ENCODE data around the gene SMOC1. TPM values are rescaled to one million over a fixed set of nuclear protein-coding genes. Genes with fewer than 3 reads are reported as not detected.

Gene SMOC1
- polyA plus RNA-seq, 3 donors: not detected

DNA sequence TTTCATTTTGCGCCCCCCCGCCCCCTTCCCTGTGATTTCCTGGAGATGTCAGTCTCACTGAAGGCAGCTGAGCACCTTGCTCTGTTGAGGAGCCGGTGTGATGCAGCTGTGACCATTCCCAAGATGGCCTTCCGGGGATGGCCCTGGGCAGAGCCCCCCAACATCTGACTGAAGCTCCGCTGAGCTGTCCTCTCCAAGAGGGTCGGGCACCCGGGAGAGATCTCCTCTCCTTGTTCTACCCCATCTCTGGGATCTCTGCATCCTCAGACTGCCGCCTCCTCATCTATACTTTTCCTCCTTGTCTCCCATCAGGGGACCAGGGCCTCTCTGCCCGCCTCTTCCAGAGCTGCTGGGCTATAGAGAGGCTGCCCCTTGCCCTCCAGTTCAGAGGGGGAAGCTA, 965 bp upstream of the SMOC1 start:
- H3K4me3 Mint-ChIP-seq: peak overlapping the region in 1 of 2 donors; percentile 76

DNA sequence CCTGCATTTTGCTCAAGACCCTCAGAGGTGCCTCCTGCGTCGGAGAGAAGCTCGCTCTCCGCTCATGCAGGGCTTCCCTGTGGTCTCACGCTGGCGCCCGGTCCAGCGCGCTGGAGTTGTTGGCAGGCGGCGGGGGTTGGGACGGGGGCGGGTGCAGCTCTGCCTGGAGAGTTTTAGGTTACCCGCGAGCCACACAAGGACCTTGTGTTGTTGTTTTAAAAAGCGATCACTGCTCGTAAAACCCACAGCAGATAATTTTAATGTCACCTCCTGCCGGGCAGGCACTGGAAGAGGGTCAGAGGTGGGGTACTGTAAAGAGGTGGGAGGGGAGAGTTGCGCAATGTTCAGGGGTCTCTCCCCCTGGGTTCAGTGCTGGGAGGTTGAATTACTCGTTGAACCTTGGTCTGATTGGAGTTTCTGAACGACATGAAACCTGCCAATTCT, 850 bp downstream of the SMOC1 start:
- Histone ChIP-seq H3K27me3 (ENCODE audit: control insufficient read depth in 2 of 2, insufficient read depth in 2 of 2, low read length in 2 of 2) (peaks cover 29 to 57% of the 10 kb centered on the region in 2 donors), H3K36me3 (replicated peaks in 1 of 2; ENCODE audit: control insufficient read depth in 1 of 2, insufficient read depth in 2 of 2, low read length in 2 of 2) (no peaks in the 10 kb centered on the region), H3K4me1 (ENCODE audit: control insufficient read depth in 1 of 2, insufficient read depth in 2 of 2, low read length in 2 of 2) (no peaks in the 10 kb centered on the region), H3K4me2 (replicated peaks; ENCODE audit: extremely low read depth, low read length, poor library complexity, severe bottlenecking) (no peak overlapping the region), H3K27ac (ENCODE audit: low read depth in 1 of 2, low read length in 2 of 2) (no peak overlapping the region), H3K9me3 (replicated peaks in 1 of 2; ENCODE audit: control insufficient read depth in 1 of 2, insufficient read depth in 1 of 2, low read length in 2 of 2) (no peaks in the 10 kb centered on the region), H3K9ac (ENCODE audit: insufficient read depth, low read length, poor library complexity, severe bottlenecking) (no peak overlapping the region), H2AFZ (ENCODE audit: insufficient read depth, low read depth, low read length, poor library complexity, severe bottlenecking) (no peak overlapping the region), H3K4me3 (replicated peaks in 1 of 3; ENCODE audit: low read depth in 2 of 3, low read length in 3 of 3) (no peak overlapping the region), H4K20me1 (ENCODE audit: insufficient read depth, low read length) (no peaks in the 10 kb centered on the region), H3K79me2 (ENCODE audit: insufficient read depth, low read length) (no peaks in the 10 kb centered on the region)
- TF ChIP-seq, protein P1, sequence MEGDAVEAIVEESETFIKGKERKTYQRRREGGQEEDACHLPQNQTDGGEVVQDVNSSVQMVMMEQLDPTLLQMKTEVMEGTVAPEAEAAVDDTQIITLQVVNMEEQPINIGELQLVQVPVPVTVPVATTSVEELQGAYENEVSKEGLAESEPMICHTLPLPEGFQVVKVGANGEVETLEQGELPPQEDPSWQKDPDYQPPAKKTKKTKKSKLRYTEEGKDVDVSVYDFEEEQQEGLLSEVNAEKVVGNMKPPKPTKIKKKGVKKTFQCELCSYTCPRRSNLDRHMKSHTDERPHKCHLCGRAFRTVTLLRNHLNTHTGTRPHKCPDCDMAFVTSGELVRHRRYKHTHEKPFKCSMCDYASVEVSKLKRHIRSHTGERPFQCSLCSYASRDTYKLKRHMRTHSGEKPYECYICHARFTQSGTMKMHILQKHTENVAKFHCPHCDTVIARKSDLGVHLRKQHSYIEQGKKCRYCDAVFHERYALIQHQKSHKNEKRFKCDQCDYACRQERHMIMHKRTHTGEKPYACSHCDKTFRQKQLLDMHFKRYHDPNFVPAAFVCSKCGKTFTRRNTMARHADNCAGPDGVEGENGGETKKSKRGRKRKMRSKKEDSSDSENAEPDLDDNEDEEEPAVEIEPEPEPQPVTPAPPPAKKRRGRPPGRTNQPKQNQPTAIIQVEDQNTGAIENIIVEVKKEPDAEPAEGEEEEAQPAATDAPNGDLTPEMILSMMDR (IDR thresholded peaks at IDR 0.05): no peak
- H3K27me3 Mint-ChIP-seq (ENCODE audit: low read depth in 3 of 3): peaks cover 45 to 59% (median 56%) of the 10 kb centered on the region in 3 donors
- no peak overlapping the region for H3K27ac Mint-ChIP-seq
- H3K36me3 Mint-ChIP-seq: no peaks in the 10 kb centered on the region
- peak overlapping the region in 1 of 2 donors; percentile 73 for H3K4me3 Mint-ChIP-seq
- WGBS (ENCODE audit: insufficient coverage): 10% methylated on average over 16 of the region's 21 CpGs
- H3K4me1 Mint-ChIP-seq: no peaks in the 10 kb centered on the region
- no peaks in the 10 kb centered on the region for H3K9me3 Mint-ChIP-seq
- intact Hi-C loops (cut with micrococcal nuclease): no loop called here
- no peak for DNase-seq

More for the DNA sequence above, 965 bp upstream of the SMOC1 start:
- no peak overlapping the region for H3K27ac ChIP-seq (ENCODE audit: low read depth in 1 of 2, low read length in 2 of 2)
- DNase-seq: no peak
- peaks cover 29 to 56% of the 10 kb centered on the region in 2 donors for H3K27me3 ChIP-seq (ENCODE audit: control insufficient read depth in 2 of 2, insufficient read depth in 2 of 2, low read length in 2 of 2)
- TF ChIP-seq, protein P1 (IDR thresholded peaks at IDR 0.05): no peak
- H3K4me1 Mint-ChIP-seq: no peaks in the 10 kb centered on the region
- H3K4me2 ChIP-seq (replicated peaks; ENCODE audit: extremely low read depth, low read length, poor library complexity, severe bottlenecking): no peak overlapping the region
- intact Hi-C loops (cut with micrococcal nuclease): no loop called here
- no peak overlapping the region for H2AFZ ChIP-seq (ENCODE audit: insufficient read depth, low read depth, low read length, poor library complexity, severe bottlenecking)
- H3K9me3 ChIP-seq (replicated peaks in 1 of 2; ENCODE audit: control insufficient read depth in 1 of 2, insufficient read depth in 1 of 2, low read length in 2 of 2): no peaks in the 10 kb centered on the region
- peaks cover 48 to 58% (median 57%) of the 10 kb centered on the region in 3 donors for H3K27me3 Mint-ChIP-seq (ENCODE audit: low read depth in 3 of 3)
- H3K9me3 Mint-ChIP-seq: peaks cover 0 to 7% (median 0%) of the 10 kb centered on the region in 7 donors
- H4K20me1 ChIP-seq (ENCODE audit: insufficient read depth, low read length): no peaks in the 10 kb centered on the region
- 96% methylated on average over 6 of the region's 9 CpGs for WGBS (ENCODE audit: insufficient coverage)
- H3K4me1 ChIP-seq (ENCODE audit: control insufficient read depth in 1 of 2, insufficient read depth in 2 of 2, low read length in 2 of 2): no peaks in the 10 kb centered on the region
- H3K9ac ChIP-seq (ENCODE audit: insufficient read depth, low read length, poor library complexity, severe bottlenecking): no peak overlapping the region
- no peak overlapping the region for H3K27ac Mint-ChIP-seq
- H3K36me3 Mint-ChIP-seq: no peaks in the 10 kb centered on the region
- no peaks in the 10 kb centered on the region for H3K79me2 ChIP-seq (ENCODE audit: insufficient read depth, low read length)
- no peak overlapping the region for H3K4me3 ChIP-seq (replicated peaks in 1 of 3; ENCODE audit: low read depth in 2 of 3, low read length in 3 of 3)
- no peaks in the 10 kb centered on the region for H3K36me3 ChIP-seq (replicated peaks in 1 of 2; ENCODE audit: control insufficient read depth in 1 of 2, insufficient read depth in 2 of 2, low read length in 2 of 2)
